Tibial nerve (tissue), 4 donors: ENCODE data around the gene WFIKKN2.

ENCODE experiments used
- CTCF ChIP-seq, 5 experiments: fragments of 200-600 bp in 3 of 5; fragments of 450-650 bp in 2 of 5; sonication (generic) in 3 of 5; IDR thresholded peaks; one replicate each; pipeline ENCODE4 v1.5.1; 2016 to 2019; ENCODE audit warnings: antibody characterized with exemption in 5 of 5, mild to moderate bottlenecking in 3 of 5, moderate library complexity in 2 of 5
- EP300 ChIP-seq, 2 donors: sonication (generic); formaldehyde crosslinking; IDR thresholded peaks; one replicate each; pipeline ENCODE4 v1.6.1; 2017; ENCODE audit warnings: antibody characterized with exemption in 2 of 2, mild to moderate bottlenecking in 1 of 2
- POLR2A ChIP-seq, 2 donors: fragments of 450-650 bp; IDR thresholded peaks; one replicate each; pipeline ENCODE4 v1.6.1; 2017; ENCODE audit warnings: antibody characterized with exemption in 2 of 2, mild to moderate bottlenecking in 2 of 2, moderate library complexity in 2 of 2

GRCh38 chr17:50835301-50836234, at the start of gene WFIKKN2:
- TF ChIP-seq CTCF (IDR thresholded peaks at IDR 0.05) (no peak), EP300 (IDR thresholded peaks at IDR 0.05) (no peak), POLR2A (IDR thresholded peaks at IDR 0.05) (no peak)
